K562 (cell line): ENCODE results near the gene INPP1. TPM values are rescaled to one million over a fixed set of nuclear protein-coding genes. Genes with fewer than 3 reads are reported as not detected.

Experiments used
- ADNP ChIP-seq: fragments of 200-800 bp; sonication (Bioruptor generic); IDR thresholded peaks from 2 replicates; pipeline ENCODE4 v1.6.1; 2016; ENCODE audit warnings: missing genetic modification characterization, missing compliant biosample characterization
- BHLHE40 ChIP-seq: IDR thresholded peaks from 2 replicates; pipeline ENCODE4 v1.6.1; 2011; ENCODE audit warnings: low read length, improper control_type of control experiment
- CREM ChIP-seq: IDR thresholded peaks from 2 replicates; pipeline ENCODE4 v1.6.1; 2014; ENCODE audit warnings: antibody characterized with exemption, low read depth
- HMGXB4 ChIP-seq: sonication (generic); formaldehyde crosslinking; IDR thresholded peaks from 2 replicates; pipeline ENCODE4 v1.8.1; 2023; ENCODE audit warnings: mild to moderate bottlenecking, missing genetic modification reagents
- KDM1A ChIP-seq, 2 experiments: fragments of 450-650 bp; IDR thresholded peaks; 2 replicates each; pipeline ENCODE4 v1.6.1; 2016; ENCODE audit warnings: mild to moderate bottlenecking in 2 of 2
- MYC ChIP-seq, 2 experiments: fragments of 250-450 bp in 1 of 2; sonication (Bioruptor Pico) in 1 of 2; IDR thresholded peaks; 2 replicates each; pipeline versions ENCODE4 v1.5.1 to v1.6.1; 2012 to 2021; ENCODE audit warnings: low read depth in 2 of 2, borderline replicate concordance in 1 of 2, improper control_type of control experiment in 1 of 2, low read length in 1 of 2, mild to moderate bottlenecking in 1 of 2, moderate library complexity in 1 of 2
- NCOA4 ChIP-seq: fragments of 450-650 bp; IDR thresholded peaks from 2 replicates; pipeline ENCODE4 v1.6.1; 2018; ENCODE audit warnings: mild to moderate bottlenecking; ENCODE audit not compliant: partially characterized antibody
- NFE2L1 ChIP-seq: fragments of 450-650 bp; IDR thresholded peaks from 2 replicates; pipeline ENCODE4 v1.6.1; 2016; ENCODE audit warnings: missing genetic modification characterization, low read depth, mild to moderate bottlenecking, missing compliant biosample characterization, moderate library complexity, borderline replicate concordance
- NRF1 ChIP-seq, 2 experiments: fragments of 450-650 bp; IDR thresholded peaks in 1 of 2; conservative IDR thresholded peaks in 1 of 2; 2 replicates each; pipeline ENCODE4 v1.6.1; 2014; ENCODE audit warnings: mild to moderate bottlenecking in 2 of 2
- PPARD ChIP-seq: fragments of 250-450 bp; sonication (Bioruptor Pico); IDR thresholded peaks from 2 replicates; pipeline ENCODE4 v1.8.0; 2022; ENCODE audit warnings: inconsistent platforms, mild to moderate bottlenecking, moderate library complexity
- RBM22 ChIP-seq: fragments of 200-400 bp; formaldehyde crosslinking; IDR thresholded peaks from 2 replicates; pipeline ENCODE4 v1.6.1; 2018; ENCODE audit warnings: low read length, low read depth; ENCODE audit not compliant: poor library complexity, severe bottlenecking
- RFX7 ChIP-seq: fragments of 250-450 bp; sonication (Bioruptor Pico); IDR thresholded peaks from 2 replicates; pipeline ENCODE4 v1.5.1; 2021; ENCODE audit warnings: mild to moderate bottlenecking
- SP1 ChIP-seq: sonication (generic); formaldehyde crosslinking; IDR thresholded peaks from 2 replicates; pipeline ENCODE4 v1.8.1; 2022; ENCODE audit warnings: mild to moderate bottlenecking, missing genetic modification reagents
- STAG1 ChIP-seq: sonication (generic); formaldehyde crosslinking; IDR thresholded peaks from 2 replicates; pipeline ENCODE4 v1.5.0; 2020; ENCODE audit warnings: missing genetic modification reagents, borderline replicate concordance
- TCF3 ChIP-seq: sonication (generic); formaldehyde crosslinking; IDR thresholded peaks from 2 replicates; pipeline ENCODE4 v1.4.0; 2020; ENCODE audit warnings: mild to moderate bottlenecking, missing genetic modification reagents
- ZFP91 ChIP-seq: sonication (generic); formaldehyde crosslinking; IDR thresholded peaks from 2 replicates; pipeline ENCODE4 v1.8.0; 2022; ENCODE audit warnings: mild to moderate bottlenecking, missing genetic modification reagents
- ZNF165 ChIP-seq: fragments of 250-450 bp; sonication (Bioruptor Pico); IDR thresholded peaks from 2 replicates; pipeline ENCODE4 v1.4.0; 2020; ENCODE audit warnings: borderline replicate concordance
- ZNF174 ChIP-seq: fragments of 250-450 bp; sonication (Bioruptor Pico); IDR thresholded peaks from 2 replicates; pipeline ENCODE4 v1.4.0; 2020; ENCODE audit warnings: mild to moderate bottlenecking
- ZNF274 ChIP-seq: IDR thresholded peaks from 2 replicates; pipeline ENCODE4 v1.6.1; 2011; ENCODE audit warnings: low read depth, mild to moderate bottlenecking, low read length, moderate library complexity, borderline replicate concordance
- ZNF280A ChIP-seq: fragments of 450-650 bp; IDR thresholded peaks from 2 replicates; pipeline ENCODE4 v1.6.1; 2018; ENCODE audit warnings: mild to moderate bottlenecking, low read depth; ENCODE audit not compliant: partially characterized antibody
- ZNF436 ChIP-seq: fragments of 250-450, 450-650 bp; sonication (Bioruptor Pico); formaldehyde crosslinking; IDR thresholded peaks from 2 replicates; pipeline ENCODE4 v1.7.0; 2020; ENCODE audit warnings: mild to moderate bottlenecking
- ZNF696 ChIP-seq: fragments of 250-450 bp; sonication (Bioruptor Pico); conservative IDR thresholded peaks from 2 replicates; pipeline ENCODE4 v1.4.0; 2020; ENCODE audit warnings: mild to moderate bottlenecking, moderate library complexity
- ZNF699 ChIP-seq: fragments of 250-450 bp; sonication (Bioruptor Pico); IDR thresholded peaks from 2 replicates; pipeline ENCODE4 v1.8.0; 2021; ENCODE audit warnings: mild to moderate bottlenecking, moderate library complexity; ENCODE audit not compliant: insufficient replicate concordance
- polyA plus RNA-seq, 8 experiments: library from polyadenylated mRNA; depleted of rRNA in 4 of 8; stranded (reverse) in 5 of 8; unstranded in 3 of 8; fragments of >200 nt; fragmentation: Nextera tagmentation in 2 of 8; fragmentation: Illumina TruSeq in 1 of 8; extraction: Ambion mirVana in 2 of 8; extraction: Trizol in 1 of 8; gene quantifications; 2 replicates each; pipeline versions ENCODE4 v1.2.1 to v1.2.3, GENCODE V29; 2011 to 2014; ENCODE audit warnings: inconsistent platforms in 1 of 8, missing spikeins in 1 of 8
- total RNA-seq, 7 experiments: library from RNA; depleted of rRNA in 6 of 7; stranded (reverse); fragments of >200 nt in 6 of 7; fragmentation: Illumina TruSeq in 2 of 7; extraction: Trizol in 2 of 7; gene quantifications; 2 replicates each; pipeline versions ENCODE4 v1.2.1 to v1.2.3, GENCODE V29; 2011 to 2021; ENCODE audit warnings: low replicate concordance in 1 of 7

Gene INPP1
- total and polyA plus RNA-seq, 9 of the 15 experiments (the other 6 are each of a cell fraction or from before 2014, with no cell fraction given), result 3.7 to 11.8 (median 6.5) TPM

- TF ChIP-seq PPARD (CRISPR knock-in tag) (no peak), HMGXB4 (CRISPR knock-in tag) (no peak), ZFP91 (0 out of 2 replicates have a peak, but pooled peaks have one; percentile 16), ZNF280A (no peak), TCF3 (CRISPR knock-in tag) (peak; percentile 42; the same call in 1 of the 2 replicates), ZNF274 (no peak), ZNF165 (no peak), ZNF436 (no peak), NCOA4 (no peak), CREM (peak; percentile 91), BHLHE40 (peak; percentile 51), STAG1 (CRISPR knock-in tag) (no peak), RFX7 (CRISPR knock-in tag) (no peak), RBM22 (no peak), NFE2L1 (tag) (no peak), ADNP (no peak), NRF1 (conservative IDR thresholded peaks at IDR 0.05 in 1 of 2, IDR thresholded peaks at IDR 0.05 in 1 of 2) (peak; percentile 84 to 87), ZNF174 (CRISPR knock-in tag) (no peak), SP1 (CRISPR knock-in tag) (peak; percentile 93), ZNF696 (CRISPR knock-in tag) (no peak), MYC (IDR thresholded peaks at IDR 0.05; ENCODE audit: low read depth, low read length) (peak; percentile 59; the same call in 1 of the 2 replicates), MYC (CRISPR knock-in tag; IDR thresholded peaks at IDR 0.05; ENCODE audit: borderline replicate concordance, low read depth) (no peak), KDM1A (IDR thresholded peaks at IDR 0.05) (no peak), ZNF699 (CRISPR knock-in tag) (no peak)
These were observed 23.6 kb upstream of the INPP1 start, which contains the start of gene HIBCH (continued) for GRCh38 chr2:190319555-190320498.
